GM12878 (cell line): Measurements from ENCODE around the gene COL9A1. TPM values are rescaled to one million over a fixed set of nuclear protein-coding genes. Genes with fewer than 3 reads are reported as not detected.
A peak's percentile ranks its signal among the peaks of the same experiment; 100 is the strongest.

ENCODE experiments used
- ATAC-seq: fragments of 200-7000 bp; cut with Tn5 transposase; 3 replicates; pipeline ENCODE4 v1.9.1; 2020; ENCODE audit warnings: mild to moderate bottlenecking, moderate library complexity
- BruUV-seq: library from RNA; stranded (reverse); fragments of 400-500 nt; replicated peaks from 2 replicates; lab custom pipeline; 2021; lab: Mats Ljungman, UMichigan
- CTCF ChIA-PET: fragments of 300-600 bp; sonication (Branson Sonifier 250); formaldehyde crosslinking; extraction: SDS; loops from one replicate; lab custom pipeline; 2021; ENCODE audit warnings: inconsistent platforms; lab: Yijun Ruan, JAX
- POLR2A ChIA-PET: fragments of 350-600 bp; formaldehyde crosslinking; extraction: SDS; loops from one replicate; lab custom pipeline; 2021; ENCODE audit warnings: inconsistent platforms; lab: Charles Lee
- RAD21 ChIA-PET: fragments of 300-600 bp; sonication (Branson Sonifier 250); formaldehyde crosslinking; loops from one replicate; lab custom pipeline; 2023; ENCODE audit warnings: antibody characterized with exemption; ENCODE audit not compliant: unreplicated experiment; lab: Charles Lee
- SMC1A ChIA-PET: fragments of 300-600 bp; sonication (Branson Sonifier 250); formaldehyde crosslinking; loops from one replicate; lab custom pipeline; 2023; ENCODE audit not compliant: unreplicated experiment, uncharacterized antibody; lab: Charles Lee
- DNase-seq: peaks from one replicate; pipeline ENCODE4 v3.0.0-alpha.2; 2011; ENCODE audit warnings: low read depth, low spot score
- FAIRE-seq: peaks from 3 replicates; lab custom pipeline; 2011; peaks lifted over from hg19 to GRCh38; lab: Jason Lieb, UNC
- H2AFZ ChIP-seq: 2 replicates; pipeline ENCODE4 v1.6.0; 2011; ENCODE audit warnings: low read depth, low read length, control low read depth; ENCODE audit not compliant: control insufficient read depth
- H3K27ac ChIP-seq: 2 replicates; pipeline ENCODE4 v1.5.1; 2011; ENCODE audit warnings: control low read depth; ENCODE audit not compliant: control insufficient read depth, insufficient read depth
- H3K27me3 ChIP-seq, 2 experiments: replicated peaks in 1 of 2; 2 replicates each; pipeline versions ENCODE4 v1.6.0 to v1.6.1; 2011; ENCODE audit warnings: low read length in 1 of 2; ENCODE audit not compliant: control insufficient read depth in 2 of 2, insufficient read depth in 2 of 2
- H3K36me3 ChIP-seq, 2 experiments: 2 replicates each; pipeline ENCODE4 v1.5.1; 2011; ENCODE audit warnings: low read length in 1 of 2; ENCODE audit not compliant: control insufficient read depth in 2 of 2, insufficient read depth in 2 of 2
- H3K4me1 ChIP-seq: 2 replicates; pipeline ENCODE4 v1.6.1; 2011; ENCODE audit warnings: mild to moderate bottlenecking, low read length, moderate library complexity, mixed read lengths; ENCODE audit not compliant: control insufficient read depth, insufficient read depth
- H3K4me2 ChIP-seq: 2 replicates; pipeline ENCODE4 v1.6.0; 2011; ENCODE audit warnings: control low read depth; ENCODE audit not compliant: control insufficient read depth, insufficient read depth
- H3K4me3 ChIP-seq: fragments of 200-600 bp; sonication (generic); 2 replicates; pipeline ENCODE4 v1.5.1; 2016
- H3K79me2 ChIP-seq: 2 replicates; pipeline ENCODE4 v1.6.0; 2011; ENCODE audit warnings: low read length; ENCODE audit not compliant: control insufficient read depth, insufficient read depth
- H3K9ac ChIP-seq: 2 replicates; pipeline ENCODE4 v1.8.0; 2011; ENCODE audit warnings: low read length, control low read depth, mixed read lengths; ENCODE audit not compliant: control insufficient read depth, insufficient read depth
- H3K9me3 ChIP-seq: replicated peaks from 3 replicates; pipeline ENCODE4 v1.5.1; 2011; ENCODE audit warnings: mild to moderate bottlenecking, low read length; ENCODE audit not compliant: control insufficient read depth, insufficient read depth
- H4K20me1 ChIP-seq: 2 replicates; pipeline ENCODE4 v1.6.0; 2011; ENCODE audit not compliant: control insufficient read depth, insufficient read depth
- CEBPZ ChIP-seq: fragments of 150-350 bp; IDR thresholded peaks from 2 replicates; pipeline ENCODE4 v1.6.1; 2016; ENCODE audit warnings: low read depth, low read length
- GATAD2B ChIP-seq: fragments of 450-650 bp; conservative IDR thresholded peaks from 2 replicates; pipeline ENCODE4 v1.6.1; 2017; ENCODE audit warnings: low read depth, mild to moderate bottlenecking, moderate library complexity
- JUNB ChIP-seq: IDR thresholded peaks from 2 replicates; pipeline ENCODE4 v1.6.1; 2016; ENCODE audit warnings: antibody characterized with exemption, mild to moderate bottlenecking
- KDM1A ChIP-seq: fragments of 200-600 bp; sonication (generic); IDR thresholded peaks from 2 replicates; pipeline ENCODE4 v1.6.1; 2016; ENCODE audit warnings: borderline replicate concordance
- MEF2A ChIP-seq: IDR thresholded peaks from 2 replicates; pipeline ENCODE4 v1.6.1; 2011; ENCODE audit warnings: low read depth, mild to moderate bottlenecking, low read length, moderate library complexity; ENCODE audit not compliant: insufficient read depth
- MXI1 ChIP-seq: fragments of 150-350 bp; IDR thresholded peaks from 2 replicates; pipeline ENCODE4 v1.6.1; 2011; ENCODE audit warnings: low read depth, mild to moderate bottlenecking, inconsistent platforms, low read length, improper control_type of control experiment
- MYC ChIP-seq: IDR thresholded peaks from 2 replicates; pipeline ENCODE4 v1.6.1; 2011; ENCODE audit warnings: mild to moderate bottlenecking, low read length, moderate library complexity, inconsistent platforms; ENCODE audit not compliant: insufficient read depth, insufficient replicate concordance, insufficient read length, severe bottlenecking
- POLR2AphosphoS5 ChIP-seq: IDR thresholded peaks from 2 replicates; pipeline ENCODE4 v1.6.1; 2011; ENCODE audit warnings: mild to moderate bottlenecking, low read length, inconsistent platforms
- POU2F2 ChIP-seq: IDR thresholded peaks from 3 replicates; pipeline ENCODE4 v1.6.1; 2011; ENCODE audit warnings: low read depth, mild to moderate bottlenecking, low read length, borderline replicate concordance
- RAD51 ChIP-seq: fragments of 450-650 bp; IDR thresholded peaks from 2 replicates; pipeline ENCODE4 v1.6.1; 2016; ENCODE audit warnings: moderate library complexity, mild to moderate bottlenecking, inconsistent platforms
- SUPT20H ChIP-seq: IDR thresholded peaks from 2 replicates; pipeline ENCODE4 v1.6.1; 2011; ENCODE audit warnings: low read depth, mild to moderate bottlenecking, low read length, moderate library complexity, borderline replicate concordance; ENCODE audit not compliant: control insufficient read depth
- WGBS: methylation state at CpG from one replicate; pipeline ENCODE4 v1.1.6; 2016; ENCODE audit warnings: low lambda C conversion rate; ENCODE audit not compliant: insufficient replicate concordance, insufficient coverage; ENCODE audit errors: missing lambda C conversion rate; 5-methylcytosine and 5-hydroxymethylcytosine counted together
- in situ Hi-C: fragments of 300-500 bp; cut with MboI; formaldehyde crosslinking; loops from 9 replicates; pipeline ENCODE4 v1.14.3; 2018; ENCODE audit warnings: mixed read lengths
- intact Hi-C: fragments of 100-400 bp; cut with micrococcal nuclease; formaldehyde crosslinking; loops from one replicate; pipeline ENCODE4 v1.14.2; 2022; ENCODE audit not compliant: unreplicated experiment
- polyA plus RNA-seq, 11 experiments: library from polyadenylated mRNA; depleted of rRNA in 4 of 11; unstranded in 6 of 11; stranded (reverse) in 5 of 11; fragments of >200 nt; fragmentation: Nextera tagmentation in 4 of 11; fragmentation: Illumina TruSeq in 1 of 11; extraction: Ambion mirVana in 4 of 11; extraction: Trizol in 1 of 11; gene quantifications; 1 replicate in 1 of 11; 2 replicates in 10 of 11; pipeline versions ENCODE4 v1.2.1 to v1.2.3, GENCODE V29; 2011 to 2016; ENCODE audit warnings: inconsistent platforms in 2 of 11, missing spikeins in 2 of 11, low read depth in 1 of 11
- total RNA-seq, 4 experiments: library from RNA; depleted of rRNA in 3 of 4; stranded (reverse); fragments of >200 nt in 3 of 4; fragmentation: Illumina TruSeq in 1 of 4; extraction: Trizol in 1 of 4; gene quantifications; 2 replicates each; pipeline versions ENCODE4 v1.2.1 to v1.2.3, GENCODE V29; 2013 to 2021
- TF ChIP-seq, protein P1 (sequence below): IDR thresholded peaks from 2 replicates; pipeline ENCODE4 v1.6.1; 2011; ENCODE audit warnings: borderline replicate concordance, low read depth, mild to moderate bottlenecking, moderate library complexity, mixed read lengths, low read length; ENCODE audit not compliant: insufficient read depth; ENCODE audit errors: extremely low read length

The COL9A1 gene
- total and polyA plus RNA-seq, 10 of the 15 experiments (the other 5 are each of a cell fraction or from before 2014, with no cell fraction given) = not detected

- H3K4me2 ChIP-seq = peak overlapping the region; percentile 6; the same call in 1 of the 2 replicates
- POLR2A ChIA-PET = no interaction called here
- FAIRE-seq (no peak), ATAC-seq (peak; percentile 57), DNase-seq (no peak)
- H3K79me2 ChIP-seq = no peaks in the 10 kb centered on the region
- no peaks in the 10 kb centered on the region for H3K27me3 ChIP-seq
- SMC1A ChIA-PET = no interaction called here
- no peaks in the 10 kb centered on the region for H4K20me1 ChIP-seq
- WGBS = 0% methylated on average over 2 of the region's 2 CpGs
- in situ Hi-C loops (no loop called here), intact Hi-C loops (no loop called here)
- no TSS peak for BruUV-seq
- H3K9ac ChIP-seq = no peak overlapping the region
- H3K9me3 ChIP-seq = no peaks in the 10 kb centered on the region
- no peaks in the 10 kb centered on the region for H3K36me3 ChIP-seq
- H2AFZ ChIP-seq = no peak overlapping the region
- TF ChIP-seq CEBPZ = no peak
- TF ChIP-seq POLR2AphosphoS5 = no peak
- TF ChIP-seq SUPT20H = no peak
- no peak for TF ChIP-seq POU2F2
- TF ChIP-seq MYC = no peak
- TF ChIP-seq KDM1A = no peak
- TF ChIP-seq MEF2A = 0 out of 2 replicates have a peak, but pooled peaks have one; percentile 4
- no peak for TF ChIP-seq GATAD2B
- no peak for TF ChIP-seq MXI1
- no peak for TF ChIP-seq RAD51
- peak; percentile 33; the same call in 1 of the 2 replicates for TF ChIP-seq JUNB
- TF ChIP-seq, protein P1, sequence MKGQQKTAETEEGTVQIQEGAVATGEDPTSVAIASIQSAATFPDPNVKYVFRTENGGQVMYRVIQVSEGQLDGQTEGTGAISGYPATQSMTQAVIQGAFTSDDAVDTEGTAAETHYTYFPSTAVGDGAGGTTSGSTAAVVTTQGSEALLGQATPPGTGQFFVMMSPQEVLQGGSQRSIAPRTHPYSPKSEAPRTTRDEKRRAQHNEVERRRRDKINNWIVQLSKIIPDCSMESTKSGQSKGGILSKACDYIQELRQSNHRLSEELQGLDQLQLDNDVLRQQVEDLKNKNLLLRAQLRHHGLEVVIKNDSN = no peak
- RAD21 ChIA-PET = no interaction called here
- H3K4me3 ChIP-seq = no peak overlapping the region
- peaks cover 6% of the 10 kb centered on the region; the same call in 1 of the 2 replicates for H3K4me1 ChIP-seq
- no peak overlapping the region for H3K27ac ChIP-seq
- CTCF ChIA-PET = interaction anchor here (2.5 kb wide), 1 partner anchor 94 kb away, joined by 5 read pairs; no protein-coding TSS in a partner anchor
These were observed 12.3 kb upstream of the COL9A1 start for GRCh38 chr6:70315079-70315751.
